Immature natural killer cell (primary cell): Measurements from ENCODE around the gene RAP1GAP2. TPM values are rescaled to one million over a fixed set of nuclear protein-coding genes. Genes with fewer than 3 reads are reported as not detected.

Experiments
- DNase-seq, 3 donors: peaks; one replicate each; pipeline ENCODE4 v3.0.0; 2022; ENCODE audit warnings: mixed read lengths in 1 of 3
- H3K27ac Mint-ChIP-seq, 6 donors: one replicate each; pipeline ENCODE4 v1.8.0; 2020; ENCODE audit warnings: mixed read lengths in 6 of 6, mild to moderate bottlenecking in 5 of 6, inconsistent platforms in 4 of 6, moderate library complexity in 3 of 6
- H3K27me3 Mint-ChIP-seq, 3 donors: one replicate each; pipeline ENCODE4 v1.8.0; 2020 to 2021; ENCODE audit warnings: low read depth in 3 of 3, mild to moderate bottlenecking in 3 of 3, mixed read lengths in 3 of 3, moderate library complexity in 3 of 3, inconsistent platforms in 1 of 3
- H3K36me3 Mint-ChIP-seq, 3 donors: one replicate each; pipeline ENCODE4 v1.8.0; 2020; ENCODE audit warnings: mixed read lengths in 3 of 3, inconsistent platforms in 2 of 3, mild to moderate bottlenecking in 2 of 3
- H3K4me1 Mint-ChIP-seq, 2 donors: one replicate each; pipeline ENCODE4 v1.8.0; 2020; ENCODE audit warnings: inconsistent platforms in 2 of 2, mild to moderate bottlenecking in 2 of 2, mixed read lengths in 2 of 2, moderate library complexity in 1 of 2
- H3K4me3 Mint-ChIP-seq, 5 donors: one replicate each; pipeline ENCODE4 v1.8.0; 2020; ENCODE audit warnings: mild to moderate bottlenecking in 5 of 5, mixed read lengths in 5 of 5, inconsistent platforms in 3 of 5, moderate library complexity in 3 of 5
- H3K9me3 Mint-ChIP-seq, 6 donors: one replicate each; pipeline ENCODE4 v1.8.0; 2020; ENCODE audit warnings: mild to moderate bottlenecking in 6 of 6, mixed read lengths in 6 of 6, inconsistent platforms in 4 of 6, moderate library complexity in 3 of 6
- polyA plus RNA-seq, 3 donors: library from polyadenylated mRNA; unstranded; fragments of 300-500 nt; fragmentation: Illumina TruSeq; gene quantifications; one replicate each; pipeline ENCODE4 v1.2.3, GENCODE V29; 2021

Gene RAP1GAP2
- polyA plus RNA-seq, 3 donors from 2014 or later = 2.5 to 28.9 (median 6.4) TPM

GRCh38 chr17:2959371-2960130, 163.3 kb downstream of the RAP1GAP2 start:
- Mint-ChIP-seq H3K9me3 (no peaks in the 10 kb centered on the region), H3K4me1 (peaks cover 46 to 52% of the 10 kb centered on the region in 2 donors), H3K4me3 (no peak overlapping the region), H3K27ac (peak overlapping the region in 2 of 6 donors; percentile 46 to 61), H3K36me3 (peaks cover 0 to 4% (median 0%) of the 10 kb centered on the region in 3 donors), H3K27me3 (peaks cover 0 to 16% (median 1%) of the 10 kb centered on the region in 3 donors)
- no peak for DNase-seq

GRCh38 chr17:2961446-2961845, 165.2 kb downstream of the RAP1GAP2 start:
- no peak for DNase-seq
- Mint-ChIP-seq H3K36me3 (peaks cover 0 to 17% (median 0%) of the 10 kb centered on the region in 3 donors), H3K9me3 (no peaks in the 10 kb centered on the region), H3K27me3 (peaks cover 4 to 21% (median 5%) of the 10 kb centered on the region in 3 donors), H3K4me1 (peaks cover 28 to 33% of the 10 kb centered on the region in 2 donors), H3K4me3 (no peak overlapping the region), H3K27ac (no peak overlapping the region)

GRCh38 chr17:2962236-2962635, 166.0 kb downstream of the RAP1GAP2 start:
- Mint-ChIP-seq H3K27ac (peak overlapping the region in 2 of 6 donors; percentile 10 to 41), H3K4me1 (peaks cover 24 to 28% of the 10 kb centered on the region in 2 donors), H3K36me3 (peaks cover under 1 to 23% (median under 1%) of the 10 kb centered on the region in 3 donors), H3K27me3 (peaks cover 4 to 24% (median 5%) of the 10 kb centered on the region in 3 donors), H3K9me3 (no peaks in the 10 kb centered on the region), H3K4me3 (no peak overlapping the region)
- DNase-seq = no peak

- no peak overlapping the region for H3K4me3 Mint-ChIP-seq
- H3K9me3 Mint-ChIP-seq = no peaks in the 10 kb centered on the region
These were observed 166.5 kb downstream of the RAP1GAP2 start for GRCh38 chr17:2962729-2963128.

GRCh38 chr17:2963332-2964027, 167.2 kb downstream of the RAP1GAP2 start:
- peaks cover 12 to 16% of the 10 kb centered on the region in 2 donors for H3K4me1 Mint-ChIP-seq
- no peaks in the 10 kb centered on the region for H3K9me3 Mint-ChIP-seq
- H3K36me3 Mint-ChIP-seq = peaks cover 12 to 36% (median 13%) of the 10 kb centered on the region in 3 donors
- no peak for DNase-seq
- no peak overlapping the region for H3K27ac Mint-ChIP-seq
- peaks cover 4 to 22% (median 5%) of the 10 kb centered on the region in 3 donors for H3K27me3 Mint-ChIP-seq
- no peak overlapping the region for H3K4me3 Mint-ChIP-seq

More at GRCh38 chr17:2962729-2963128, 166.5 kb downstream of the RAP1GAP2 start:
- peaks cover 19 to 23% of the 10 kb centered on the region in 2 donors for H3K4me1 Mint-ChIP-seq
- H3K27me3 Mint-ChIP-seq = peaks cover 4 to 25% (median 5%) of the 10 kb centered on the region in 3 donors
- H3K27ac Mint-ChIP-seq = peak overlapping the region in 1 of 6 donors; percentile 10
- no peak for DNase-seq
- H3K36me3 Mint-ChIP-seq = peaks cover 4 to 28% (median 5%) of the 10 kb centered on the region in 3 donors

GRCh38 chr17:2964028-2964356, 167.8 kb downstream of the RAP1GAP2 start:
- H3K4me1 Mint-ChIP-seq = peaks cover 7 to 11% of the 10 kb centered on the region in 2 donors
- H3K36me3 Mint-ChIP-seq = peaks cover 13 to 38% (median 14%) of the 10 kb centered on the region in 3 donors
- no peak overlapping the region for H3K27ac Mint-ChIP-seq
- no peak overlapping the region for H3K4me3 Mint-ChIP-seq
- H3K27me3 Mint-ChIP-seq = peaks cover 4 to 22% (median 5%) of the 10 kb centered on the region in 3 donors
- no peak for DNase-seq
- H3K9me3 Mint-ChIP-seq = no peaks in the 10 kb centered on the region

- peaks cover 4 to 7% of the 10 kb centered on the region in 2 donors for H3K4me1 Mint-ChIP-seq
- peak overlapping the region in 1 of 6 donors; percentile 45 for H3K27ac Mint-ChIP-seq
- H3K4me3 Mint-ChIP-seq = no peak overlapping the region
- no peaks in the 10 kb centered on the region for H3K9me3 Mint-ChIP-seq
- H3K27me3 Mint-ChIP-seq = peaks cover 4 to 23% (median 5%) of the 10 kb centered on the region in 3 donors
- DNase-seq = no peak
- peaks cover 13 to 38% (median 14%) of the 10 kb centered on the region in 3 donors for H3K36me3 Mint-ChIP-seq
These were observed 168.1 kb downstream of the RAP1GAP2 start for GRCh38 chr17:2964370-2964769.

- Mint-ChIP-seq H3K9me3 (no peaks in the 10 kb centered on the region), H3K4me1 (peaks cover 0 to 6% of the 10 kb centered on the region in 2 donors), H3K27me3 (peaks cover 4 to 24% (median 5%) of the 10 kb centered on the region in 3 donors), H3K4me3 (no peak overlapping the region), H3K27ac (no peak overlapping the region), H3K36me3 (peaks cover 13 to 38% (median 14%) of the 10 kb centered on the region in 3 donors)
- no peak for DNase-seq
These were observed 168.6 kb downstream of the RAP1GAP2 start for GRCh38 chr17:2964831-2965230.

- Mint-ChIP-seq H3K36me3 (peaks cover 14 to 38% (median 17%) of the 10 kb centered on the region in 3 donors), H3K27ac (peak overlapping the region in 5 of 6 donors; percentile 11 to 79 (median 40)), H3K9me3 (no peaks in the 10 kb centered on the region)
These were observed 169.7 kb downstream of the RAP1GAP2 start for GRCh38 chr17:2965621-2966595.

GRCh38 chr17:2967515-2967914, 171.3 kb downstream of the RAP1GAP2 start:
- no peak for DNase-seq
- Mint-ChIP-seq H3K4me1 (peaks cover 3 to 7% of the 10 kb centered on the region in 2 donors), H3K27ac (peak overlapping the region in 1 of 6 donors; percentile 35), H3K36me3 (peaks cover 14 to 34% (median 17%) of the 10 kb centered on the region in 3 donors), H3K4me3 (no peak overlapping the region), H3K27me3 (peaks cover 4 to 31% (median 5%) of the 10 kb centered on the region in 3 donors), H3K9me3 (no peaks in the 10 kb centered on the region)

More at GRCh38 chr17:2965621-2966595, 169.7 kb downstream of the RAP1GAP2 start:
- Mint-ChIP-seq H3K4me3 (no peak overlapping the region), H3K27me3 (peaks cover 4 to 21% (median 5%) of the 10 kb centered on the region in 3 donors), H3K4me1 (peaks cover 0 to 3% of the 10 kb centered on the region in 2 donors)
- no peak for DNase-seq

- Mint-ChIP-seq H3K36me3 (peaks cover 14 to 39% (median 21%) of the 10 kb centered on the region in 3 donors), H3K9me3 (no peaks in the 10 kb centered on the region), H3K27me3 (peaks cover 0 to 45% (median 3%) of the 10 kb centered on the region in 3 donors), H3K4me3 (no peak overlapping the region), H3K27ac (peak overlapping the region in 2 of 6 donors; percentile 49 to 70), H3K4me1 (peaks cover 3 to 26% of the 10 kb centered on the region in 2 donors)
- no peak for DNase-seq
These were observed 175.6 kb downstream of the RAP1GAP2 start for GRCh38 chr17:2971851-2972250.

GRCh38 chr17:2972749-2973148, 176.5 kb downstream of the RAP1GAP2 start:
- Mint-ChIP-seq H3K9me3 (no peaks in the 10 kb centered on the region), H3K27ac (peak overlapping the region in 1 of 6 donors; percentile 63), H3K4me3 (no peak overlapping the region), H3K36me3 (peaks cover 9 to 31% (median 17%) of the 10 kb centered on the region in 3 donors), H3K27me3 (peaks cover 2 to 40% (median 3%) of the 10 kb centered on the region in 3 donors), H3K4me1 (peaks cover 3 to 26% of the 10 kb centered on the region in 2 donors)
- no peak for DNase-seq

- H3K4me1 Mint-ChIP-seq = peaks cover 8 to 37% of the 10 kb centered on the region in 2 donors
- H3K27ac Mint-ChIP-seq = peak overlapping the region in 4 of 6 donors; percentile 14 to 77 (median 34)
- no peaks in the 10 kb centered on the region for H3K9me3 Mint-ChIP-seq
- no peak for DNase-seq
- H3K36me3 Mint-ChIP-seq = peaks cover 8 to 28% (median 10%) of the 10 kb centered on the region in 3 donors
- H3K27me3 Mint-ChIP-seq = peaks cover 3 to 37% (median 9%) of the 10 kb centered on the region in 3 donors
- no peak overlapping the region for H3K4me3 Mint-ChIP-seq
These were observed 178.1 kb downstream of the RAP1GAP2 start for GRCh38 chr17:2974347-2974746.
